ENCODE data around the gene BET1L. TPM values are rescaled to one million over a fixed set of nuclear protein-coding genes. Genes with fewer than 3 reads are reported as not detected.

Gene BET1L
- total and polyA plus RNA-seq, 2 experiments from 2014 or later = 19.5 to 22.8 TPM

- no peak for TF ChIP-seq REST (IDR thresholded peaks at IDR 0.05; ENCODE audit: unreplicated experiment)
- no peak for TF ChIP-seq ZNF114 (CRISPR knock-in tag; IDR thresholded peaks at IDR 0.05)
- TF ChIP-seq EZH2phosphoT487 (IDR thresholded peaks at IDR 0.05; ENCODE audit: unreplicated experiment) = no peak
- no peak for TF ChIP-seq NANOG (IDR thresholded peaks at IDR 0.05; ENCODE audit: borderline replicate concordance)
- no peak for TF ChIP-seq CTCF (conservative IDR thresholded peaks at IDR 0.05; ENCODE audit: low read depth in 2 of 2)
- TF ChIP-seq ZNF331 (CRISPR knock-in tag; IDR thresholded peaks at IDR 0.05; ENCODE audit: low read depth) = no peak
- TF ChIP-seq EZH2 (IDR thresholded peaks at IDR 0.05; ENCODE audit: low read depth, unreplicated experiment) = no peak
- no peak for TF ChIP-seq POLR2AphosphoS5 (IDR thresholded peaks at IDR 0.05; ENCODE audit: low read depth)
Observed at GRCh38 chr11:255816-256215, 48.6 kb upstream of the BET1L start (continued).

GRCh38 chr11:255176-255575 is 48.0 kb upstream of the BET1L start:
- ATAC-seq (no peak), DNase-seq (ENCODE audit: low spot score) (no peak)
- no peaks in the 10 kb centered on the region for H4K20me1 ChIP-seq (replicated peaks; ENCODE audit: insufficient read depth)
- Mint-ChIP-seq H3K27me3 (ENCODE audit: insufficient read depth, low read depth, poor library complexity) (peaks cover 3% of the 10 kb centered on the region), H3K36me3 (ENCODE audit: low read depth) (peaks cover 34% of the 10 kb centered on the region), H3K4me3 (no peak overlapping the region), H3K4me1 (no peaks in the 10 kb centered on the region; the same call in none of the 3 replicates), H3K27ac (no peak overlapping the region), H3K9me3 (peaks cover 5% of the 10 kb centered on the region; the same call in 1 of the 3 replicates)
- peaks cover 12% of the 10 kb centered on the region; the same call in 1 of the 2 replicates for H3K36me3 ChIP-seq (ENCODE audit: insufficient read depth)
- no peak overlapping the region for H3K27ac ChIP-seq (ENCODE audit: low read depth)
- H3K4me1 ChIP-seq (ENCODE audit: insufficient read depth) = no peaks in the 10 kb centered on the region
- peaks cover 15% of the 10 kb centered on the region for H3F3A ChIP-seq (replicated peaks; ENCODE audit: low read depth)
- H3K4me3 ChIP-seq = no peak overlapping the region
- H3K79me2 ChIP-seq (replicated peaks; ENCODE audit: insufficient read depth) = no peaks in the 10 kb centered on the region
- H3K27me3 ChIP-seq (ENCODE audit: insufficient read depth) = no peaks in the 10 kb centered on the region
- H2AFZ ChIP-seq = no peak overlapping the region
- H3K9me2 ChIP-seq (ENCODE audit: insufficient read depth) = peaks cover 4% of the 10 kb centered on the region; the same call in 1 of the 2 replicates
- TF ChIP-seq POLR2AphosphoS5 (IDR thresholded peaks at IDR 0.05; ENCODE audit: low read depth) = no peak
- no peak overlapping the region for H3K4me2 ChIP-seq

- no peak overlapping the region for H3K4me3 ChIP-seq
- DNase-seq (ENCODE audit: low spot score) (no peak), ATAC-seq (no peak)
- H3K9me2 ChIP-seq (ENCODE audit: insufficient read depth) = peaks cover 4% of the 10 kb centered on the region; the same call in 1 of the 2 replicates
- peaks cover 5% of the 10 kb centered on the region; the same call in 1 of the 3 replicates for H3K9me3 Mint-ChIP-seq
- peaks cover 16% of the 10 kb centered on the region for H3F3A ChIP-seq (replicated peaks; ENCODE audit: low read depth)
- no peaks in the 10 kb centered on the region; the same call in none of the 3 replicates for H3K4me1 Mint-ChIP-seq
- no peak overlapping the region for H3K27ac ChIP-seq (ENCODE audit: low read depth)
- H3K36me3 Mint-ChIP-seq (ENCODE audit: low read depth) = peaks cover 40% of the 10 kb centered on the region
- H3K27me3 Mint-ChIP-seq (ENCODE audit: insufficient read depth, low read depth, poor library complexity) = peaks cover 1% of the 10 kb centered on the region
- H3K4me1 ChIP-seq (ENCODE audit: insufficient read depth) = no peaks in the 10 kb centered on the region
- no peak overlapping the region for H2AFZ ChIP-seq
- H3K27me3 ChIP-seq (ENCODE audit: insufficient read depth) = no peaks in the 10 kb centered on the region
- H3K27ac Mint-ChIP-seq = no peak overlapping the region; the same call in 1 of the 2 replicates
- H3K36me3 ChIP-seq (ENCODE audit: insufficient read depth) = peaks cover 12% of the 10 kb centered on the region; the same call in 1 of the 2 replicates
- H4K20me1 ChIP-seq (replicated peaks; ENCODE audit: insufficient read depth) = no peaks in the 10 kb centered on the region
- H3K4me2 ChIP-seq = no peak overlapping the region
- H3K79me2 ChIP-seq (replicated peaks; ENCODE audit: insufficient read depth) = no peaks in the 10 kb centered on the region
- H3K4me3 Mint-ChIP-seq = no peak overlapping the region
- TF ChIP-seq CTCF (conservative IDR thresholded peaks at IDR 0.05; ENCODE audit: low read depth in 2 of 2) = no peak
- no peak for TF ChIP-seq EZH2phosphoT487 (IDR thresholded peaks at IDR 0.05; ENCODE audit: unreplicated experiment)
Observed at GRCh38 chr11:253886-254270, 46.7 kb upstream of the BET1L start.
